A549 (cell line): ENCODE results near the gene KCND3.

Experiments used
- BHLHE40 ChIP-seq: IDR thresholded peaks from 2 replicates; pipeline ENCODE4 v1.6.1; 2012; ENCODE audit warnings: low read depth, low read length, inconsistent platforms
- CEBPB ChIP-seq, 2 experiments: fragments of >200 bp in 1 of 2; sonication (Bioruptor Twin) in 1 of 2; formaldehyde crosslinking in 1 of 2; IDR thresholded peaks; 2 replicates each; pipeline ENCODE4 v1.6.1; 2012 to 2016
- CHD2 ChIP-seq: fragments of 150-350 bp; IDR thresholded peaks from 2 replicates; pipeline ENCODE4 v1.6.1; 2014; ENCODE audit warnings: low read length; ENCODE audit not compliant: partially characterized antibody
- CTCF ChIP-seq: fragments of >200 bp; sonication (Bioruptor Twin); formaldehyde crosslinking; IDR thresholded peaks from 3 replicates; pipeline ENCODE4 v1.5.1; 2016
- ELK1 ChIP-seq: fragments of 150-350 bp; IDR thresholded peaks from 2 replicates; pipeline ENCODE4 v1.6.1; 2014; ENCODE audit warnings: low read depth, mild to moderate bottlenecking, low read length
- HDAC2 ChIP-seq: fragments of 200-600 bp; sonication (generic); IDR thresholded peaks from 2 replicates; pipeline ENCODE4 v1.6.1; 2016
- KDM1A ChIP-seq: fragments of 200-600 bp; sonication (generic); IDR thresholded peaks from 2 replicates; pipeline ENCODE4 v1.6.1; 2016; ENCODE audit warnings: low read depth, mild to moderate bottlenecking
- MAX ChIP-seq: IDR thresholded peaks from 2 replicates; pipeline ENCODE4 v1.6.1; 2012
- MAZ ChIP-seq: fragments of 150-350 bp; IDR thresholded peaks from 2 replicates; pipeline ENCODE4 v1.6.1; 2014; ENCODE audit warnings: antibody characterized with exemption, low read depth, low read length, borderline replicate concordance
- MYC ChIP-seq: IDR thresholded peaks from 2 replicates; pipeline ENCODE4 v1.6.1; 2012; ENCODE audit warnings: mild to moderate bottlenecking, inconsistent platforms, low read length, improper control_type of control experiment, borderline replicate concordance
- POLR2A ChIP-seq: IDR thresholded peaks from 2 replicates; pipeline ENCODE4 v1.6.1; 2012; ENCODE audit warnings: mild to moderate bottlenecking, low read length
- RCOR1 ChIP-seq: fragments of 150-350 bp; IDR thresholded peaks from 2 replicates; pipeline ENCODE4 v1.6.1; 2014; ENCODE audit warnings: antibody characterized with exemption, low read length, low read depth
- RNF2 ChIP-seq: fragments of 200-600 bp; sonication (generic); IDR thresholded peaks from 2 replicates; pipeline ENCODE4 v1.6.1; 2016; ENCODE audit warnings: low read depth, mild to moderate bottlenecking, antibody characterized with exemption, moderate library complexity, borderline replicate concordance
- USF2 ChIP-seq: fragments of 450-650 bp; IDR thresholded peaks from 2 replicates; pipeline ENCODE4 v1.6.1; 2014; ENCODE audit warnings: antibody characterized with exemption

- no peak for TF ChIP-seq CEBPB (IDR thresholded peaks at IDR 0.05)
- no peak for TF ChIP-seq MAX
- no peak for TF ChIP-seq CTCF
- TF ChIP-seq RNF2 = no peak
- TF ChIP-seq MYC = no peak
- TF ChIP-seq RCOR1 = no peak
- no peak for TF ChIP-seq POLR2A
- no peak for TF ChIP-seq USF2
- no peak for TF ChIP-seq CHD2
- no peak for TF ChIP-seq ELK1
- TF ChIP-seq HDAC2 = no peak
- TF ChIP-seq MAZ = no peak
- TF ChIP-seq BHLHE40 = no peak
- no peak for TF ChIP-seq KDM1A
Observed at GRCh38 chr1:111938123-111938522, 51.3 kb downstream of the KCND3 start.
